ENCODE data around the gene NTM.
A peak's percentile ranks its signal among the peaks of the same experiment; 100 is the strongest.

NTM gene

GRCh38 chr11:131572423-131572822 lies 202.0 kb downstream of the NTM start:
- no peak for DNase-seq

GRCh38 chr11:131579932-131580387 lies 209.5 kb downstream of the NTM start:
- peak in 1 of 2 donors; percentile 5 for DNase-seq

- no peak for DNase-seq
Observed at GRCh38 chr11:131580476-131580875, 210.1 kb downstream of the NTM start.

DNA sequence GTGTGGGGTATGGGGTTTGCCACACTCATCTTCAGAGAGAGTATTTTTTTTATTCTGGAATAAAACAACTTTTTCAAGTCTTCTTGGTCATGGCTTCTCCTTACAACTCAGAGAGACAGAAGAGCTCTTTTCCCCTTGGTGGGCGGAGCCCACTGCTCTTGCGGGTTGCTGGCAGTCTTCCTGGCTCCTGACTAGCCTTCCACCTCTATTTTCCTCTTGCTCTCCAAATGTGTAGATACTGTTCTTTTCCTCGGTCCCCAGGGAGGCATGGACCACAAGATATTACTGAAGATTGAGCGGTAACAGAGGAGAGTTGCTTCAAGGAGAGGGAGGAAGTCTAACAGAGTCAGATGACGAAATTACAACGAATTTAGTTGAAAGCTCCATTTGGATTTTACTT lies 210.6 kb downstream of the NTM start:
- no peak for DNase-seq

GRCh38 chr11:131582021-131582525 lies 211.7 kb downstream of the NTM start:
- no peak for DNase-seq

GRCh38 chr11:131583421-131583820 lies 213.0 kb downstream of the NTM start:
- no peak for DNase-seq

DNA sequence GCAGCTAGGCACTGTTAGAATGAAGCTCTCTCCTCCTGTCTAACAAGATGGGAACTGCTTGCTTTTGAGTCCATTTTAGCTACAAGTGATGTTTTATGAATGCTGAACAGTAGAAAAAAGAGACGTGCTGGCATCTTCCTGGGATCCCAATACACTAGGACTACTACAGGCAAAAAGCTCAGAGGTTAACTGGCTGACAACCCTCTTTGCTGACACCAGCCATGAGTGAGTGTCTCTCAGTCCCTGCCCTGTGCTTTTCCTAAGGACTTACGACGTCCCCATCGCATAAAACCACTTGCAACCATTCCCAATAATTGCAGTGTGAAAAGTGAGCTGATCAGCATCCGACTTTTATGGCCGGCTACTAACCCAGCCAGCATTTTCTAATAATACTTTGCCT lies 213.5 kb downstream of the NTM start:
- DNase-seq, result no peak

DNA sequence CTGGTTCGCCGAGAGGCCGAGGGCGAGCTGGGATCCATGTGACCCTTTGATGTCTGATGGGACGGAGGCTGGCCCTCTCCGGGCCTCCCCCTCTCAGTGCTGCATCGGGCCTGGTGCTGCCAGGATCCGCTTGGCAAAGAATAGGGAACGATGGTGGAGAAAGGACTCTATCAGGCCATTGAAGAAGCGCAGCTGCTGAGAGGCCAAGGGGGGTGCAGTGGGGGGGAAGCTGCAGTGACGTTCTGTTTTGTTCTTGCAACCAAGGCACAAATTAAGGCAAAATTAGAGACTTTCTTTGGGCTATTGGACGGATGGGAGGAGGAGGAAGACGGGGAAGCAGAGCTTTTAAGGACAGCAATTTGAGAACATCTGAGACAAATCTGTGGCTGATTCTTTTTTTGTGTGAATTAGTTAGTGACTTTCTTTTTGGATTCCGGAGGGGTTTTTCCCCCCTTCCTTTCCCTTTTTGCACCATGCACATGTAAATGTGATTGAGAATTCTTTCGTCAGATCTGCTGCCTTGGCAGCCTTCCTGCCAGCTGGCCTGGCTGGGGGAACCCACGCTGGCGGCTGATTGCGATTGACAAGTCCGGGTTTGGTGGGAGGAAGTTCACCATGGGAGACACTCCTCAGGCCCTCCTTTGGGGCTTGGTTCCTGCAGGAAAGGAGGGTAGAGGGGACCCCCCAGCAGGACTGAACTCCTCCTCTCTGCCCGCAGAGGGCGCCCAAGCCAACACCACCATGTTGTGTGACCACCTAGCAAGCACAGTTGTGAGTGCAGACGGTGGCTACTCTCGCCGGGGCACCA lies 214.6 kb downstream of the NTM start:
- DNase-seq, result peak in 1 of 2 donors; percentile 3

DNA sequence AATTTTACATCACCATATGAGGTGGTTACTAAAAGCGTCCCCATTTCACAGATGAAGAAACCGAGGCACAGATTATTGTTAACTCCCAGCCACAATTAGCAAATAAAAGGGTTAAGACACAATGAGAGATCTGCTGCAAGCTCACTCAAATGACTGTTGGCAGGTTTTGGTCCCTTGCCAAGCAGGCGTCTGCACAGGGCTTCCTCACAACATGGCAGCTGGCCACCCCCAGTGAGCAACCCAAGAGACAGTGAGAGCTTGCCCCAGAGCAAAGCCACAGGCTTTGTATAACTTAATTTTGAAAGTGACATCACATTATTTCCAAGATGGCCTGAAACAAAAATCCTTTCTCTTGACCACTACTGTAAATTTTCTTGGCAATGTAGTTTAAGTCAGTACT lies 217.6 kb downstream of the NTM start:
- DNase-seq, result no peak

GRCh38 chr11:131591051-131591461 lies 220.6 kb downstream of the NTM start:
- DNase-seq, result no peak

DNA sequence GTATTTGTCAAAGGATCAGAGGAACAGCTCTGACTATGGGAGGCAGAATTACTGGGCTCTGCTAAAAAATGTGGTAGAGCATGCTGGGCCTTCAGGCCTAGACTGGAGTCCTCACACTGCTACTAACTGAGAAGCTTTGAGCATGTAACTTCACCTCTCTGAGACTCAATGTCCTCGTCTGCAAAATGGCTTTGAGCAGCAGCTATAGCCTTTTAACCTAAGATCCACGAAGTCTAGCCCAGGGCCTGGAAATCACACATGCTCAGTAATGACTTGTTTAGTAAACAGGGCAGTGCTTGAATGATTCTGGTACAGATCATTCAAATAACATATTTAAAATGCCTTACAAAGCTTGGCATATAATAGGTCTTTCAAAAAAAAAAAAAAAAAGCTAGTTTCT lies 221.7 kb downstream of the NTM start:
- DNase-seq, result no peak

GRCh38 chr11:131592734-131593133 lies 222.3 kb downstream of the NTM start:
- no peak for DNase-seq

DNA sequence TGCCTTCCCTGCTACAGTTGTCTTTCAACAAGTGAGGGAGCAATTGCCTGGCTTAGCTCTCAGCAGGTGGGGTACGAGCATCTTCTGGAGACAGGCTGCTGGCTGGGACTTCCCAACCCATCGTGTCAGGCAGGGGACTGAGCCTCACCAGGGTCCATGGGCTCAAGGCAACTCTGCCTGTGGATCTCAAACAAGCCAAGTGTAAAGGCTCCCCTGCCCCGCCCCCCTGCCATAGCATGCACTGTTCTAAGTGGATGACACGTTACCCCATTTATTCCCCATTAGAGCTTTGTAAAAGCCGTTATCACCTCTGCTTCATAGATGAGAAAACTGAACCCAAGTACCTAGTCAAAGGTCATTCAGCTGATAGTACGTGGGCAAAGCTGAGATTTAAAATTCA lies 222.9 kb downstream of the NTM start:
- DNase-seq, result no peak

GRCh38 chr11:131595797-131596196 lies 225.4 kb downstream of the NTM start:
- no peak for DNase-seq

DNA sequence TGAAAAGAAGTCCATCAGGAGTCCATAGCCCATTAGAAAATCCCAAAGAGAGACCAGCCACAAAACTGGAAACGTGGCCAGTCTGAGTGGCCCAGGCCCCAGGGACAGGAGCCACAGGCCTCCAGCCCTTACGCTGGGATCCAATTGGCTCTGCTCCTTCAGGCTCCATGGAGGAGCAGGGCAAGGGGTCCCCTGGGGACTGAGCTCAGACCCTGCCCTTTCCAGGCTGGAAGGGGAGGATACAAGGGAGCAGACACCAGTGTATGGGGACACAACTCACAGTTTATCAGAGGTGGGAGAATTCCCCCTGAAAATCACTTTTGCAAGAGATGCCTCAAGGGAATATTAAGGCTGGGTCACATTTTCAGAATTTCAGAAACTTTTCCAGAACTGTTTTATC lies 227.5 kb downstream of the NTM start:
- no peak for DNase-seq

GRCh38 chr11:131598305-131598704 lies 227.9 kb downstream of the NTM start:
- DNase-seq, result no peak

GRCh38 chr11:131599285-131599684 lies 228.9 kb downstream of the NTM start:
- no peak for DNase-seq

DNA sequence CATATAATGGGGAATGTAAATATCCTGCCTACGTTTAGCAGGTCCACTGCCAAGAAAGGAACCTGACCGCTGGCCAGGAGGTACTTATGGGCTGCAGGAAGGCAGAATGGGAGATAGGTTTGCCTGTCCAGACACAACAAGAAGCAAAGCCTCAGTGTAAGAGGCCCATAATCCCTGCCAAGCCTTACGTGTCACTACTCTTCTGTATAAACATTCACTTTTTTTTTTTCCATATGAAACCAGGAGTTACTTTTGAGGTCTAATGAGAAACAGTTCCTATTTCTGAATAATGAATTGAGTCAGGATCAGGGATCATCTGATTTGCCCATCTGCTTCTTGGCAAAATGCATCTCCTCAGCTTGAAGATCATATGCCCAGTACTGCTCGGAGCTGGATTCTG lies 230.2 kb downstream of the NTM start:
- no peak for DNase-seq

DNA sequence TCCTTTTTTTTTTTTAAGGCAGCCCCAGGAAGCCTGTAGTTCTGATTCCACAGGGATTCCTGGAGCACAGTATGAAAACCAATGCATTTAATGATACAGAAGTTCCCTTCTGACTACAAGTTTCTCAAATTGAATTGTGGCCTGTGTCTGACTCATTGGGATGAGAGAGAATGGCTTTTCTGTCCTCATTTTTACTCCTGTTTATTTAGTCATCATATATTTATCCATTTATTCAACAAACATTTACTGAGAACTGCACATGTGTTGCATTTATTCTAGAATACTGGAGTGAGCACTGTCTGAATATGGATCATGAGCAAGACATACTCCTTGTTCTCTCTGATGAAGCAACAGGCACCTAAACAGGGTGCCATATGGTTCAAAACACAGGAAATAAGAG lies 231.2 kb downstream of the NTM start:
- no peak for DNase-seq

GRCh38 chr11:131602431-131602830 lies 232.0 kb downstream of the NTM start:
- DNase-seq, result no peak

DNA sequence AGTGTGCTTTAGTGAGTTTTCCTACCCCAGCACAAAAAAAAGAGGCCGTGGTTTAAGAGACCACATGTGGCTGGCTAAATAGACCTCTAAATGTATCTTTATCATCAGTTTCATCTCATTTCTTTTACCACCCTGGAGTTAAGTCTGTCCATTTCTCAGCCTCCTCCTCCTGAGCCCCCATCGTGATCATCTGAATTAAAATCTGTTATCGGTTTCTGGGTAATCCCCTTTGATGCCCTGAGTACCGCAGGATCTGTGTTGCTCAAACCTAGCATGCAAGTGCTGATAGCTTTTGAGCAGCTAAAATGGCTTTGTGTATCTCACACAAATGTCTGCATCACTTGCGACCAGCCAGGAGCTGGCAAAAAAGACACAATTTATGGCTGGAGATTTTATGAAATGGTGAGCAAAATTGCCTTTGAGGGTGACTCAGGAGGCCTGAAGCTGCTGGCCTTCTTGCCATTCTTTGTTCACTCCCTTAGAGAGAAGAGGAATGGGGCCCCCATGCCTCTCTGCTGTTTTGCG lies 236.5 kb downstream of the NTM start:
- DNase-seq, result no peak

DNA sequence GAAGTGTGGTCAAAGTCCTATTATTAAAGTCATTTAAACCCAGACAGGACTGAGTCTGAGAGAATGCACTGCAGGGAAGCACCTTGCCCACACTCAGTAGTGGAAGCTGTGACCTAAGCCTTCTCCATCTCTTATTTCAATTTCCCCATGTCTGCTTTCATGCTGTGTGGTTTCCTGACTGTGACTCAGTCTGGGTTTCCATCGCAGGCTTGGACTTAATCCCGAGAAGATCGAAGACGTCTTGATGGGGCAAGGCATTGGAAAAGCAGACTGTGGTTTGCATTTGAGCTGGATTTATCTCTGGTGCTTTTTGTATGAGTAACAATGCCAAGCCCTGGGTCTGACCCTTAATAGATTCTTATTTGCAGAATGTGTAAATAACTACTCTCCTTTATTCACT lies 238.9 kb downstream of the NTM start:
- no peak for DNase-seq

DNA sequence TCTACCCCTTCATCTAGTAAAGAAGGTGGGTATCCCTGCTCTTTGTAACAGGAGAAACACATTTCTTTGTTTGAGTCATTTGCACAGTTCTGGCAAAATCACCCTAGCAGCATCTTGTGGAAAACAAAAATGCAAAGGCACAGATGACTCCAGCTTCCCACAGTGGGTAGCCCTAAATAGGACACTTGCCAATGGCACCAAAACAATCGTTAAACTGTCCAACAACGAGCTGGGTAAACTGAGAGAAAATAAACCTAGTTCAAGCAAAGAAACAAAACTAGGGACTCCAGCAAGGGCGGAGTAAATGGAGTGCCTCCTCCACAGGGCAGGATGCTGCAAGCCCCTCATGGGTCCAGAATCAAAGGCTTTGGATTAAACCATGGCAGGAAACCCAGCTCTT lies 239.5 kb downstream of the NTM start:
- no peak for DNase-seq

- no peak for DNase-seq
Observed at GRCh38 chr11:131611322-131611721, 240.9 kb downstream of the NTM start.

DNA sequence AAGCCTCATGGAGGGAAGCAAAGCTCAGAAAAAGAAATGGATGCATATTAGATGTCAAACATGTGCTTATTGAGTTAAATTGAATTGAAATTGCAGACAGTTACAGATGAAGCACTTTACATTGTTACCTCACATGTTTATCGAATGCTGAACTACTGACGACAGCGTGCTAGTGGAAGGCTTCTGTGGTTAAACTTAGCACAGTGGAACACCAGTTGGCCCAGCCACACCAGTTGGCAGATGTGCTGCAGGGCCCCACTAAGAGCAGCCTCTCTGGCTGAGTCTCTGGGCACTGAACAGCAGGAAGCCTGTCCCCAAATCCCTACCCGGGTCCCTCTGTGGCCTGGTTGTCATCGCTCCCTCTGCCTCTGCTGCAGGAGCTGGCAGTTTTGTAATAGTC lies 242.1 kb downstream of the NTM start:
- DNase-seq, result no peak
